Mesodermal cell (in vitro differentiated cells): ENCODE data around the gene PPP1R16B.

Experiments
- H3K27ac ChIP-seq: 2 replicates; pipeline ENCODE4 v1.7.0; 2013; ENCODE audit warnings: mild to moderate bottlenecking, low read depth, low read length, moderate library complexity; ENCODE audit not compliant: severe bottlenecking
- H3K36me3 ChIP-seq: 2 replicates; pipeline ENCODE4 v1.7.1; 2013; ENCODE audit warnings: mild to moderate bottlenecking, low read length, moderate library complexity; ENCODE audit not compliant: control insufficient read depth, insufficient read depth
- H3K4me1 ChIP-seq: one replicate; pipeline ENCODE4 v1.7.1; 2013; ENCODE audit warnings: mild to moderate bottlenecking, low read length; ENCODE audit not compliant: insufficient read depth, control insufficient read depth, poor library complexity, severe bottlenecking
- H3K4me3 ChIP-seq: 2 replicates; pipeline ENCODE4 v1.7.0; 2013; ENCODE audit warnings: low read length, control low read depth, mild to moderate bottlenecking; ENCODE audit not compliant: insufficient read depth, poor library complexity, severe bottlenecking; ENCODE audit errors: extremely low read depth
- H3K9me3 ChIP-seq: 2 replicates; pipeline ENCODE4 v1.7.1; 2013; ENCODE audit warnings: mild to moderate bottlenecking, low read length, moderate library complexity; ENCODE audit not compliant: control insufficient read depth
- WGBS, 2 experiments: methylation state at CpG; one replicate each; pipeline ENCODE4 v1.1.5; 2013; ENCODE audit warnings: missing lambda C conversion rate in 2 of 2; ENCODE audit not compliant: insufficient coverage in 2 of 2; 5-methylcytosine and 5-hydroxymethylcytosine counted together

PPP1R16B gene

DNA sequence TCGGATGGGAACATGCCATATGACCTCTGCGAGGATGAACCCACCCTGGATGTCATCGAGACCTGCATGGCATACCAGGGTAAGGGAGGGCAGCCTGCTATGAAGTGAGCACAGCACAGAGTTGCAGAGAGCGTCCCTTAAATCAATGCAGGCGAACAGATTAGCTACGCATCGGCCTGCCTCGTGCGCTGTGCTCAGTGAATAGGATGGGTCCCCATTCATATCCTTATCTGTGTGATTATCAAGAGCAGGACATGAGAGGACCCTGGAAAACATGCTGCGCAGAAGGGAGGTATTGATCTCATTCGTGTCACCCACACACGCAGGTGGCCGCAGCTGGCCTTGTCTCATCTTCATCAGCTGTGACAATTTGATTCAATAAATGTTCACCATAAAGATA, 95.1 kb downstream of the PPP1R16B start:
- no peaks in the 10 kb centered on the region for H3K9me3 ChIP-seq
- H3K4me3 ChIP-seq: no peak overlapping the region
- H3K36me3 ChIP-seq: no peaks in the 10 kb centered on the region
- 90 to 94% methylated on average over 10 to 12 of the region's 13 CpGs for WGBS, 2 experiments
- no peaks in the 10 kb centered on the region for H3K4me1 ChIP-seq
- H3K27ac ChIP-seq: no peak overlapping the region

GRCh38 chr20:38902601-38903000, 97.1 kb downstream of the PPP1R16B start:
- no peak overlapping the region for H3K27ac ChIP-seq
- H3K9me3 ChIP-seq: no peaks in the 10 kb centered on the region
- WGBS, 2 experiments: 92 to 99% methylated on average over 7 to 8 of the region's 8 CpGs
- no peak overlapping the region for H3K4me3 ChIP-seq
- H3K36me3 ChIP-seq: no peaks in the 10 kb centered on the region
- H3K4me1 ChIP-seq: no peaks in the 10 kb centered on the region

DNA sequence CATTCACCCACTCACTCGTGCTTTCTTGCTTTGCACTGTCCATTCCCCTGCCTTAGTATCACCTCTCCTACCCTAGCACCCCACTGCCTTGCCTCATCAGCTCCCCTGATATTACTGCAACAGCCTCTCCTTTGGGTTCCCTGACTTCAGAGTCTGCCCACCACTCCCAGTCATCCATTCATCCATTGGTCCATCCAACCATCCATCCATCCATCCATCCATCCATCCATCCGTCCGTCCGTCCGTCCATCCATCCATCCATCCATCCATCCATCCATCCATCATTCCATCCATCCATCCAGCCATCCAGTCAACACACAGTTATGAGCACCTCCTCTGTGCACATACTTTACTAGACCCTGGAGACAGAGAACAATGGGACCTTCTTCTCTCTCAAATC, 97.8 kb downstream of the PPP1R16B start:
- H3K4me1 ChIP-seq: no peaks in the 10 kb centered on the region
- no peaks in the 10 kb centered on the region for H3K36me3 ChIP-seq
- 51 to 56% methylated on average over 5 of the region's 5 CpGs for WGBS, 2 experiments
- no peak overlapping the region for H3K4me3 ChIP-seq
- H3K9me3 ChIP-seq: no peaks in the 10 kb centered on the region
- no peak overlapping the region for H3K27ac ChIP-seq

- Histone ChIP-seq H3K9me3 (no peaks in the 10 kb centered on the region), H3K27ac (no peak overlapping the region), H3K4me1 (no peaks in the 10 kb centered on the region), H3K4me3 (no peak overlapping the region), H3K36me3 (no peaks in the 10 kb centered on the region)
- 100% methylated on average over 1 of the region's 1 CpG for WGBS, 2 experiments
Measured at GRCh38 chr20:38905375-38905774, 99.9 kb downstream of the PPP1R16B start.

GRCh38 chr20:38907918-38908677, 102.6 kb downstream of the PPP1R16B start:
- H3K4me1 ChIP-seq: no peaks in the 10 kb centered on the region
- H3K9me3 ChIP-seq: no peaks in the 10 kb centered on the region
- H3K27ac ChIP-seq: no peak overlapping the region
- no peaks in the 10 kb centered on the region for H3K36me3 ChIP-seq
- no peak overlapping the region for H3K4me3 ChIP-seq
- WGBS, 2 experiments: 93 to 94% methylated on average over 10 to 13 of the region's 13 CpGs

- 94 to 97% methylated on average over 5 to 6 of the region's 7 CpGs for WGBS, 2 experiments
Measured at GRCh38 chr20:38915355-38915754, 109.9 kb downstream of the PPP1R16B start.

DNA sequence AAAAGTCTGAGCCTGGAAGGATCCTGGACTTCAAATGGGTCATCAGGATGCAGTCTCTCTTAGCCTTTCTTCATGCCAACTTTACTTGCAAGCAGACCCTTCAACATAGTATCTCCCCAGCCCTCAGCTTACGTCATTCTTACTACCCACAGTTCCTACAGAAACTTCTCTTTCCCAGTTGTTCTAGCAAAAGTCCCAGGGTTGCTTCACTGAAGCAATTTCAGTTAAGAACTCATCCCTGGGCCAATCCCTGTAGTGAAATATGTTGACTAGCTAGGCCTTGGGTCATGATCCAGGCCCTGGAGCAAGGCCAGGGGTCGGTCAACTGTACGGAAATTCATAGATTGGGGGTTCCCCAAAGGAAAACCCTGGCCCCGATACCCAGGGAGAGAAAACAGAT, 112.2 kb downstream of the PPP1R16B start:
- Histone ChIP-seq H3K36me3 (no peaks in the 10 kb centered on the region), H3K4me1 (no peaks in the 10 kb centered on the region), H3K4me3 (no peak overlapping the region), H3K27ac (no peak overlapping the region), H3K9me3 (no peaks in the 10 kb centered on the region)
- 100% methylated on average over 2 to 4 of the region's 4 CpGs for WGBS, 2 experiments

More at GRCh38 chr20:38915355-38915754, 109.9 kb downstream of the PPP1R16B start:
- Histone ChIP-seq H3K4me1 (no peaks in the 10 kb centered on the region), H3K36me3 (no peaks in the 10 kb centered on the region), H3K4me3 (no peak overlapping the region), H3K9me3 (no peaks in the 10 kb centered on the region), H3K27ac (no peak overlapping the region)

GRCh38 chr20:38918172-38918571, 112.7 kb downstream of the PPP1R16B start:
- H3K9me3 ChIP-seq: no peaks in the 10 kb centered on the region
- WGBS, 2 experiments: 95 to 96% methylated on average over 12 to 19 of the region's 19 CpGs
- H3K27ac ChIP-seq: no peak overlapping the region
- no peaks in the 10 kb centered on the region for H3K4me1 ChIP-seq
- no peak overlapping the region for H3K4me3 ChIP-seq
- H3K36me3 ChIP-seq: no peaks in the 10 kb centered on the region

- Histone ChIP-seq H3K4me1 (no peaks in the 10 kb centered on the region), H3K9me3 (no peaks in the 10 kb centered on the region), H3K4me3 (no peak overlapping the region), H3K36me3 (no peaks in the 10 kb centered on the region), H3K27ac (no peak overlapping the region)
- WGBS, 2 experiments: 75 to 85% methylated on average over 2 to 5 of the region's 7 CpGs
Measured at GRCh38 chr20:38919683-38920082, 114.2 kb downstream of the PPP1R16B start.

- no peaks in the 10 kb centered on the region for H3K4me1 ChIP-seq
- no peak overlapping the region for H3K27ac ChIP-seq
- H3K36me3 ChIP-seq: no peaks in the 10 kb centered on the region
- 85 to 89% methylated on average over 2 to 3 of the region's 3 CpGs for WGBS, 2 experiments
- H3K4me3 ChIP-seq: no peak overlapping the region
- no peaks in the 10 kb centered on the region for H3K9me3 ChIP-seq
Measured at GRCh38 chr20:38920411-38920810, 114.9 kb downstream of the PPP1R16B start.

- no peaks in the 10 kb centered on the region for H3K36me3 ChIP-seq
- no peaks in the 10 kb centered on the region for H3K4me1 ChIP-seq
- H3K4me3 ChIP-seq: no peak overlapping the region
- no peak overlapping the region for H3K27ac ChIP-seq
- 86 to 88% methylated on average over 9 of the region's 9 CpGs for WGBS, 2 experiments
- H3K9me3 ChIP-seq: no peaks in the 10 kb centered on the region
Measured at GRCh38 chr20:38920851-38921250, 115.4 kb downstream of the PPP1R16B start.
